NCI-H128 (cell line): ENCODE results near the gene ZC3H12C.
"Not testable (repeated sequence)": the region's sequence is repeated elsewhere in the genome, so short reads cannot be mapped to it uniquely, and the experiment has no call there.

Experiments
- DNase-seq: peaks from one replicate; lab custom pipeline; 2025; ENCODE audit not compliant: unreplicated experiment; lab: John Stamatoyannopoulos, UW

Gene ZC3H12C

GRCh38 chr11:110092515-110093406 is at the start of gene ZC3H12C:
ZC3H12C (plus strand) TSS chr11:110093392; CDS start chr11:110093412, 20 bp downstream.
- peak; percentile 71 for DNase-seq

- no peak for DNase-seq
Measured at GRCh38 chr11:110044226-110044968, 48.8 kb upstream of the ZC3H12C start.

- no peak for DNase-seq
Measured at GRCh38 chr11:110046775-110047380, 46.3 kb upstream of the ZC3H12C start.

- no peak for DNase-seq
Measured at GRCh38 chr11:110049501-110050200, 43.5 kb upstream of the ZC3H12C start.

- DNase-seq, result no peak
Measured at GRCh38 chr11:110050201-110050506, 43.0 kb upstream of the ZC3H12C start.

GRCh38 chr11:110053848-110054414 is 39.3 kb upstream of the ZC3H12C start:
- DNase-seq, result no peak

GRCh38 chr11:110056956-110057355 is 36.2 kb upstream of the ZC3H12C start:
- no peak for DNase-seq

GRCh38 chr11:110059706-110060463 is 33.3 kb upstream of the ZC3H12C start:
- no peak for DNase-seq

GRCh38 chr11:110061296-110061695 is 31.9 kb upstream of the ZC3H12C start:
- no peak for DNase-seq

GRCh38 chr11:110062247-110062646 is 30.9 kb upstream of the ZC3H12C start:
- no peak for DNase-seq

- no peak for DNase-seq
Measured at GRCh38 chr11:110065189-110065588, 28.0 kb upstream of the ZC3H12C start.

- DNase-seq, result not testable (repeated sequence)
Measured at GRCh38 chr11:110068001-110068400, 25.2 kb upstream of the ZC3H12C start.

- no peak for DNase-seq
Measured at GRCh38 chr11:110069158-110069737, 23.9 kb upstream of the ZC3H12C start.

- DNase-seq, result no peak
Measured at GRCh38 chr11:110070176-110070575, 23.0 kb upstream of the ZC3H12C start.

- no peak for DNase-seq
Measured at GRCh38 chr11:110071197-110071596, 22.0 kb upstream of the ZC3H12C start.

- no peak for DNase-seq
Measured at GRCh38 chr11:110072930-110073329, 20.3 kb upstream of the ZC3H12C start.

- no peak for DNase-seq
Measured at GRCh38 chr11:110074499-110074898, 18.7 kb upstream of the ZC3H12C start.

GRCh38 chr11:110075105-110075846 is 17.9 kb upstream of the ZC3H12C start:
- DNase-seq, result no peak

GRCh38 chr11:110075847-110076208 is 17.4 kb upstream of the ZC3H12C start:
- DNase-seq, result no peak
